Measurements from ENCODE around the gene TWF2.

Gene TWF2

GRCh38 chr3:52259448-52259847 is 20.5 kb upstream of the TWF2 start:
- Histone ChIP-seq H3K4me1 (no peaks in the 10 kb centered on the region), H3K79me2 (peaks cover 15% of the 10 kb centered on the region), H3K27ac (no peak overlapping the region), H3K4me3 (ENCODE audit: low read depth, low read length) (no peak overlapping the region), H3K9ac (no peak overlapping the region), H3K4me2 (ENCODE audit: low read length) (no peak overlapping the region), H3K36me3 (ENCODE audit: control insufficient read depth, insufficient read depth, low read length) (no peaks in the 10 kb centered on the region), H2AFZ (no peak overlapping the region), H3K9me3 (ENCODE audit: control insufficient read depth, low read length) (no peaks in the 10 kb centered on the region), H3K27me3 (ENCODE audit: control insufficient read depth, insufficient read depth, low read length) (no peaks in the 10 kb centered on the region)
- TF ChIP-seq CTCF (IDR thresholded peaks at IDR 0.05), result no peak

GRCh38 chr3:52259035-52259434 is 20.1 kb upstream of the TWF2 start:
- no peaks in the 10 kb centered on the region for H3K9me3 ChIP-seq (ENCODE audit: control insufficient read depth, low read length)
- H3K27me3 ChIP-seq (ENCODE audit: control insufficient read depth, insufficient read depth, low read length), result no peaks in the 10 kb centered on the region
- H3K9ac ChIP-seq, result no peak overlapping the region
- H3K36me3 ChIP-seq (ENCODE audit: control insufficient read depth, insufficient read depth, low read length), result no peaks in the 10 kb centered on the region
- H2AFZ ChIP-seq, result no peak overlapping the region
- H3K4me2 ChIP-seq (ENCODE audit: low read length), result no peak overlapping the region
- no peaks in the 10 kb centered on the region for H3K4me1 ChIP-seq
- no peak for TF ChIP-seq CTCF (IDR thresholded peaks at IDR 0.05)
- H3K27ac ChIP-seq, result no peak overlapping the region
- no peak overlapping the region for H3K4me3 ChIP-seq (ENCODE audit: low read depth, low read length)
- peaks cover 12% of the 10 kb centered on the region for H3K79me2 ChIP-seq

- no peak overlapping the region for H3K27ac ChIP-seq
Measured at GRCh38 chr3:52257911-52258310, 19.0 kb upstream of the TWF2 start.

GRCh38 chr3:52256622-52257021 is 17.7 kb upstream of the TWF2 start:
- TF ChIP-seq CTCF (IDR thresholded peaks at IDR 0.05), result no peak
- Histone ChIP-seq H3K4me3 (ENCODE audit: low read depth, low read length) (no peak overlapping the region), H3K9ac (no peak overlapping the region), H3K36me3 (ENCODE audit: control insufficient read depth, insufficient read depth, low read length) (no peaks in the 10 kb centered on the region), H3K4me2 (ENCODE audit: low read length) (no peak overlapping the region), H3K79me2 (peaks cover 5% of the 10 kb centered on the region), H3K4me1 (no peaks in the 10 kb centered on the region), H3K27ac (no peak overlapping the region), H2AFZ (no peak overlapping the region), H3K27me3 (ENCODE audit: control insufficient read depth, insufficient read depth, low read length) (no peaks in the 10 kb centered on the region), H3K9me3 (ENCODE audit: control insufficient read depth, low read length) (no peaks in the 10 kb centered on the region)

More at GRCh38 chr3:52257911-52258310, 19.0 kb upstream of the TWF2 start:
- no peak overlapping the region for H3K9ac ChIP-seq
- H2AFZ ChIP-seq, result no peak overlapping the region
- no peaks in the 10 kb centered on the region for H3K27me3 ChIP-seq (ENCODE audit: control insufficient read depth, insufficient read depth, low read length)
- H3K79me2 ChIP-seq, result peaks cover 5% of the 10 kb centered on the region
- no peak overlapping the region for H3K4me3 ChIP-seq (ENCODE audit: low read depth, low read length)
- H3K36me3 ChIP-seq (ENCODE audit: control insufficient read depth, insufficient read depth, low read length), result no peaks in the 10 kb centered on the region
- TF ChIP-seq CTCF (IDR thresholded peaks at IDR 0.05), result no peak
- H3K4me1 ChIP-seq, result no peaks in the 10 kb centered on the region
- H3K9me3 ChIP-seq (ENCODE audit: control insufficient read depth, low read length), result no peaks in the 10 kb centered on the region
- no peak overlapping the region for H3K4me2 ChIP-seq (ENCODE audit: low read length)

- H3K4me3 ChIP-seq (ENCODE audit: low read depth, low read length), result no peak overlapping the region
- no peaks in the 10 kb centered on the region for H3K9me3 ChIP-seq (ENCODE audit: control insufficient read depth, low read length)
- no peak for TF ChIP-seq CTCF (IDR thresholded peaks at IDR 0.05)
- no peak overlapping the region for H3K4me2 ChIP-seq (ENCODE audit: low read length)
- peaks cover 5% of the 10 kb centered on the region for H3K79me2 ChIP-seq
- no peak overlapping the region for H2AFZ ChIP-seq
- no peaks in the 10 kb centered on the region for H3K4me1 ChIP-seq
- H3K27ac ChIP-seq, result no peak overlapping the region
- H3K27me3 ChIP-seq (ENCODE audit: control insufficient read depth, insufficient read depth, low read length), result no peaks in the 10 kb centered on the region
- no peak overlapping the region for H3K9ac ChIP-seq
- H3K36me3 ChIP-seq (ENCODE audit: control insufficient read depth, insufficient read depth, low read length), result no peaks in the 10 kb centered on the region
Measured at GRCh38 chr3:52256159-52256558, 17.2 kb upstream of the TWF2 start.
